Measurements from ENCODE around the gene DSCAML1. TPM values are rescaled to one million over a fixed set of nuclear protein-coding genes. Genes with fewer than 3 reads are reported as not detected.

The DSCAML1 gene
- total RNA-seq, 4 donors from 2014 or later, result 2.9 to 5.8 (median 3.3) TPM

DNA sequence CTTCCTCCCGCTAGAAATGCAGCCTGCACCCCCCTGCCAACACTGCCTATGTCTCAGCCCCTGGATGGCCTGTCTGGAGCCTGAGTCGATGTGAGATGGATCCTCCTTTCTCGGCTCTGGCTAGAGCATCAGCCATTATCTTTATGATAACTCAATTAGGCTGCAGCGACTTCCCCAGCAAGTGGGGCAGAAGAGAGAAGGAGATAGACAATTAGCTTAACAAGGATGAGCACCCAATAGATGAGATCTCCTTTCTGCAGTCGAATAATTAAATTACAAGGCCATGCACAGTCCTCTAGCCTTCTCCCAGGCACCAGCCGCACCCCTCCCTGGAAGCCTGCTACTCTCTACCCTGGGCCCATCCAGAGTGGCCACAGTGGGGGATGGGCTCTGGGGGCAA, 290.0 kb downstream of the DSCAML1 start:
- intact Hi-C loops (cut with DNase I; ENCODE audit: low total_unique reads) (no loop called here), in situ Hi-C loops (cut with MboI; ENCODE audit: low pct_ligation_motif_present in 1 of 4, low pct_unique_long_range_greater_than_20kb in 1 of 4, low sequenced_read_pairs in 3 of 4) (no loop called here)
- DNase-seq, result no peak
- no peaks in the 10 kb centered on the region for H3K9me3 ChIP-seq
- H3K4me1 ChIP-seq, result peaks cover 0 to 11% (median 8%) of the 10 kb centered on the region in 4 donors
- no peaks in the 10 kb centered on the region for H3K27me3 ChIP-seq
- no peak overlapping the region for H3K4me3 ChIP-seq
- H3K27ac ChIP-seq, result no peak overlapping the region
- WGBS, 2 donors (ENCODE audit: low coverage in 1 of 2), result 80 to 86% methylated on average over 2 to 6 of the region's 6 CpGs
- no peak for TF ChIP-seq POLR2A (IDR thresholded peaks at IDR 0.05)
- TF ChIP-seq, protein P1, sequence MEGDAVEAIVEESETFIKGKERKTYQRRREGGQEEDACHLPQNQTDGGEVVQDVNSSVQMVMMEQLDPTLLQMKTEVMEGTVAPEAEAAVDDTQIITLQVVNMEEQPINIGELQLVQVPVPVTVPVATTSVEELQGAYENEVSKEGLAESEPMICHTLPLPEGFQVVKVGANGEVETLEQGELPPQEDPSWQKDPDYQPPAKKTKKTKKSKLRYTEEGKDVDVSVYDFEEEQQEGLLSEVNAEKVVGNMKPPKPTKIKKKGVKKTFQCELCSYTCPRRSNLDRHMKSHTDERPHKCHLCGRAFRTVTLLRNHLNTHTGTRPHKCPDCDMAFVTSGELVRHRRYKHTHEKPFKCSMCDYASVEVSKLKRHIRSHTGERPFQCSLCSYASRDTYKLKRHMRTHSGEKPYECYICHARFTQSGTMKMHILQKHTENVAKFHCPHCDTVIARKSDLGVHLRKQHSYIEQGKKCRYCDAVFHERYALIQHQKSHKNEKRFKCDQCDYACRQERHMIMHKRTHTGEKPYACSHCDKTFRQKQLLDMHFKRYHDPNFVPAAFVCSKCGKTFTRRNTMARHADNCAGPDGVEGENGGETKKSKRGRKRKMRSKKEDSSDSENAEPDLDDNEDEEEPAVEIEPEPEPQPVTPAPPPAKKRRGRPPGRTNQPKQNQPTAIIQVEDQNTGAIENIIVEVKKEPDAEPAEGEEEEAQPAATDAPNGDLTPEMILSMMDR (IDR thresholded peaks at IDR 0.05), result no peak
- no peak for TF ChIP-seq EP300 (IDR thresholded peaks at IDR 0.05; ENCODE audit: low read depth)
- TF ChIP-seq POLR2AphosphoS5 (IDR thresholded peaks at IDR 0.05), result no peak
- no peaks in the 10 kb centered on the region for H3K36me3 ChIP-seq

DNA sequence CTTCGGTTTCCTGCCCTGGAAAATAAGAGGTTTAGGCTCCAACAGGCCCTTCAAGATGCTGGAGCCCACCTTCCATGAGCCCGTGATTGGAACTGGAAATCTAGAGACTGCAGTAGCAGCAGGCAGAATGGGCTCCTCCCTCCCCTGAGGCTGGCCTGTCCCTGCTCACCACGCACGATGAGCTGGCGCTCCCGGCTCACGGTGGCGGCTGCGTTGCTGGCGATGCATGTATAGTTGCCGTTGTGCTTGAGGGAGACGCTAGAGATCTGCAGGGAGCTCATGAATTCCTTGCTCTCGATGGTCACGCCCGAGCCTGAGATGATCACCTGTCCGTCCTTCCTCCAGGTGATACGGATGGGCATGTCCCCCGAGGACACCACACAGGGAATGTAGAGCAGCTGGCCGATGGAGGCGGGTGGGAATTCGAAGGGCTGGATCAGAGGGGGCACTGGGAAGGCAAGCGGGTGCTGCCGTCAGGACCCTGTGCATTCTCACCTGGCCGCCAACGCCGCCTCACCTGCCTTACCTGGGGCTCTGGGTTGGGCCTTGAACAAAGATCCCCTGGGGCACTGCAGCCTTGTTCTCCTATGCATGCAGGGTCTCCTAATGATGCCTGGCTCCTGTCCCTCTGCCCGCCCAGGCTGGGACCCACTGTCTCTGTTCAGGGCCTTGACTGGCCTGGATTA, 291.6 kb downstream of the DSCAML1 start:
- TF ChIP-seq, protein P1 (IDR thresholded peaks at IDR 0.05), result no peak
- TF ChIP-seq POLR2A (IDR thresholded peaks at IDR 0.05) (no peak), POLR2AphosphoS5 (IDR thresholded peaks at IDR 0.05) (no peak), EP300 (IDR thresholded peaks at IDR 0.05; ENCODE audit: low read depth) (no peak)
- H3K4me1 ChIP-seq, result no peaks in the 10 kb centered on the region
- intact Hi-C loops (cut with DNase I; ENCODE audit: low total_unique reads), result no loop called here
- 85% methylated on average over 27 of the region's 27 CpGs; no CpG with 5 or more reads in 1 of the 2 donors for WGBS, 2 donors (ENCODE audit: low coverage in 1 of 2)
- H3K36me3 ChIP-seq, result no peaks in the 10 kb centered on the region
- in situ Hi-C loops (cut with MboI; ENCODE audit: low pct_ligation_motif_present in 1 of 4, low pct_unique_long_range_greater_than_20kb in 1 of 4, low sequenced_read_pairs in 3 of 4), result no loop called here
- no peak overlapping the region for H3K27ac ChIP-seq
- H3K4me3 ChIP-seq, result no peak overlapping the region
- no peaks in the 10 kb centered on the region for H3K9me3 ChIP-seq
- no peak for DNase-seq
- no peaks in the 10 kb centered on the region for H3K27me3 ChIP-seq

DNA sequence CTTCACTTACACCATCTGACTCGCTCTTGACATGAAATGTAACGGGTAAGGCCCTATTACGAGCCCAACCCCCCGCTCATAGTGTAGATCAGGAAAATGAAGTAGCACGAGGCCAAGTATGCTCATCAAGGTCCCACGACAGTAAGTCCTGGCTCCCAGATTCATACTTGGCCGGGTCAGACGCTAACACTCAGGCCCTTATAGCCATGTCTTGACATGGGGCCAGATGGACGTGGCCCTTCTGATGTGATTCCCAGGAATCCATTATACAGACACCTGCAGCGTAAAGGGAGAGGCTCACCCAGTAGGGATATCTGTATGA, 294.3 kb downstream of the DSCAML1 start:
- intact Hi-C loops (cut with DNase I; ENCODE audit: low total_unique reads), result no loop called here
- TF ChIP-seq POLR2A (IDR thresholded peaks at IDR 0.05) (no peak), EP300 (IDR thresholded peaks at IDR 0.05; ENCODE audit: low read depth) (no peak), POLR2AphosphoS5 (IDR thresholded peaks at IDR 0.05) (no peak)
- TF ChIP-seq, protein P1 (IDR thresholded peaks at IDR 0.05), result no peak
- H3K4me1 ChIP-seq, result no peaks in the 10 kb centered on the region
- in situ Hi-C loops (cut with MboI; ENCODE audit: low pct_ligation_motif_present in 1 of 4, low pct_unique_long_range_greater_than_20kb in 1 of 4, low sequenced_read_pairs in 3 of 4), result no loop called here
- no peak overlapping the region for H3K4me3 ChIP-seq
- H3K27me3 ChIP-seq, result no peaks in the 10 kb centered on the region
- no peaks in the 10 kb centered on the region for H3K36me3 ChIP-seq
- no peaks in the 10 kb centered on the region for H3K9me3 ChIP-seq
- WGBS, 2 donors (ENCODE audit: low coverage in 1 of 2), result 80 to 90% methylated on average over 2 to 10 of the region's 10 CpGs
- H3K27ac ChIP-seq, result no peak overlapping the region
- DNase-seq, result no peak

DNA sequence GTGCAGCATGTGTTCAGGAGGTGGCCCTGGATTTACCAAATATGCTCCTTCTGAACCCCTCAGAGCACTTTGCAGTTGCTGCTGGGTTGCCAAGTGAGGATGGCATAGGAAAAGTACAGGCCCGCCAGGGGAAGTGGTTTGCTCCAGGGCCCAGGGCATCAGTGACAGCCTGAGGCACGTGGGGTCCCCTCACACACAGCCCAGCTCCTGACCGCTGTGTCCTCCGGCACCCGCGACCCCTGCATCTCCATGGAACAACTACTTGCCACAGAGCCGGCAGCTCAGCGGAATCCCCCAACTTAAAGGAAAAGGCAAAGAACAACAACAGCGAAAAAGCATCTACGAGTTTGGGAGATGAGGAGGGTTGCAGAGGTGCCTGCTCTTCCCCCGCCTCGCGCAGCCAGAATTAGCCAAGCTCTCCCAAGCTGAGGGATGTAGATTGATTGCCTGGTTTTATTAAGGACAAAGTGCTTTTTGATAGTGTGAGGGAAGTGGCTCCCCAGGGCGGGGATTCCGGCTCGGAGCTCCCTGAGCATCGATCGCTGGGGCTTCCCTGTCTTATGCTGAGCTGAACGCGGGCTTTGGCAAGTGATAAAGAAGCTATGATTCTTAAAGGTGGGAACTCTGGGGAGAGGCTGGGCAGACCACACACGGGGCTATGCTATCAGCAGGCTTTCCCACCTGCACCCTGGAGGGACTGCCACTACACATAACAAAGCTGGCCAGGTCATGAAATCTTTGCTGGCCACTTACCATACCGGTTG, 294.8 kb downstream of the DSCAML1 start:
- in situ Hi-C loops (cut with MboI; ENCODE audit: low pct_ligation_motif_present in 1 of 4, low pct_unique_long_range_greater_than_20kb in 1 of 4, low sequenced_read_pairs in 3 of 4), result no loop called here

More for the DNA sequence above, 294.8 kb downstream of the DSCAML1 start:
- H3K27me3 ChIP-seq, result no peaks in the 10 kb centered on the region
- DNase-seq, result no peak
- H3K9me3 ChIP-seq, result no peaks in the 10 kb centered on the region
- TF ChIP-seq, protein P1 (IDR thresholded peaks at IDR 0.05), result no peak
- TF ChIP-seq EP300 (IDR thresholded peaks at IDR 0.05; ENCODE audit: low read depth) (no peak), POLR2AphosphoS5 (IDR thresholded peaks at IDR 0.05) (no peak), POLR2A (IDR thresholded peaks at IDR 0.05) (no peak)
- H3K4me1 ChIP-seq, result no peaks in the 10 kb centered on the region
- intact Hi-C loops (cut with DNase I; ENCODE audit: low total_unique reads), result no loop called here
- WGBS, 2 donors (ENCODE audit: low coverage in 1 of 2), result 77 to 91% methylated on average over 4 to 22 of the region's 22 CpGs
- H3K27ac ChIP-seq, result no peak overlapping the region
- no peaks in the 10 kb centered on the region for H3K36me3 ChIP-seq
- no peak overlapping the region for H3K4me3 ChIP-seq
